Body of pancreas (tissue), 4 donors: ENCODE results near the gene PBOV1. TPM values are rescaled to one million over a fixed set of nuclear protein-coding genes. Genes with fewer than 3 reads are reported as not detected.

Experiments used
- ATAC-seq: fragments of 150-250 bp; one replicate; pipeline ENCODE4 v1.9.1; 2016
- DNase-seq, 4 donors: peaks; one replicate each; pipeline ENCODE4 v3.0.0-alpha.2; 2019
- H3K27ac ChIP-seq, 4 donors: fragments of 200-600 bp; sonication (generic); 1 replicate in 3 of 4; 2 replicates in 1 of 4; pipeline versions ENCODE4 v1.5.1 to v1.6.1; 2016 to 2019; ENCODE audit warnings: mild to moderate bottlenecking in 1 of 4, mixed read lengths in 1 of 4, moderate library complexity in 1 of 4
- H3K27me3 ChIP-seq, 2 donors: fragments of 200-600 bp; sonication (generic); one replicate each; pipeline ENCODE4 v1.6.0; 2016; ENCODE audit warnings: mild to moderate bottlenecking in 1 of 2
- H3K36me3 ChIP-seq, 2 donors: fragments of 200-600 bp; sonication (generic); replicated peaks in 1 of 2; 2 replicates each; pipeline ENCODE4 v1.5.1; 2016; ENCODE audit warnings: low read depth in 2 of 2; ENCODE audit not compliant: insufficient read depth in 1 of 2
- H3K4me1 ChIP-seq: fragments of 200-600 bp; sonication (generic); one replicate; pipeline ENCODE4 v1.6.0; 2016
- H3K4me3 ChIP-seq, 2 donors: fragments of 200-600 bp; sonication (generic); 1 replicate in 1 of 2; 2 replicates in 1 of 2; pipeline ENCODE4 v1.5.1; 2016 to 2019
- H3K9me3 ChIP-seq, 3 donors: fragments of 200-600 bp; sonication (generic); 1 replicate in 2 of 3; 2 replicates in 1 of 3; pipeline ENCODE4 v1.5.1; 2016
- POLR2A ChIP-seq, 3 donors: fragments of 450-650 bp; IDR thresholded peaks; one replicate each; pipeline ENCODE4 v1.6.1; 2016; ENCODE audit warnings: antibody characterized with exemption in 3 of 3, mild to moderate bottlenecking in 2 of 3
- WGBS, 2 donors: methylation state at CpG; one replicate each; pipeline ENCODE4 v1.1.5; 2017; 5-methylcytosine and 5-hydroxymethylcytosine counted together
- intact Hi-C: fragments of 100-400 bp; cut with DNase I; formaldehyde crosslinking; loops from one replicate; pipeline ENCODE4 v1.15.1; 2023
- total RNA-seq, 2 donors: library from RNA; depleted of rRNA; stranded (reverse); fragments of >200 nt; gene quantifications; one replicate each; pipeline ENCODE4 v1.1.0, GENCODE V29; 2016
- TF ChIP-seq, protein P1 (sequence below), 7 experiments: fragments of 450-650 bp in 4 of 7; fragments of 200-600 bp in 3 of 7; sonication (generic) in 3 of 7; IDR thresholded peaks; one replicate each; pipeline ENCODE4 v1.5.1; 2016 to 2019; ENCODE audit warnings: antibody characterized with exemption in 7 of 7

The PBOV1 gene
- total RNA-seq, 2 donors from 2014 or later: not detected

DNA sequence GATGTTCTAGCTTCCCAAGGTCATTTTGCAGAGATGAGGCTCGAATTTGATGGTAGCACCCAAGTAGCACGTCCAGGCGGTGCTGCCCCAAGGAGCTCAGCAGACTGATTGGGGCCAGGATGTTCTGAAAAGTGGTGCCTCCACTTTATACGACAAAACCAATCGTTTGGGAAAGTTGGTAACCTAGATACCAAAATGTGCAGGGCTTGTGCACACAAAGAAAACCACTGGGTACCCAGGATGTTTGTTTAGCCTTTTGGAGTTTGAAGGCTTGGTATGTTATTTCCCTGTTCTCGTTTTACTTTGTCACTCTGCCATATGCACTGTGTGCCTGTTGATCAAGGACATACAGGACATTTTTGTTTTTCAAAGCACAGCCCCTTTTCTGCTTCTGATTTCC lies 40.7 kb upstream of the PBOV1 start:
- Histone ChIP-seq H3K27ac (no peak overlapping the region), H3K36me3 (peaks cover 0 to 3% of the 10 kb centered on the region in 2 donors), H3K9me3 (no peaks in the 10 kb centered on the region), H3K4me3 (no peak overlapping the region), H3K27me3 (no peaks in the 10 kb centered on the region), H3K4me1 (peaks cover 6% of the 10 kb centered on the region)
- 58 to 69% methylated on average over 6 of the region's 6 CpGs for WGBS, 2 donors
- TF ChIP-seq, protein P1, sequence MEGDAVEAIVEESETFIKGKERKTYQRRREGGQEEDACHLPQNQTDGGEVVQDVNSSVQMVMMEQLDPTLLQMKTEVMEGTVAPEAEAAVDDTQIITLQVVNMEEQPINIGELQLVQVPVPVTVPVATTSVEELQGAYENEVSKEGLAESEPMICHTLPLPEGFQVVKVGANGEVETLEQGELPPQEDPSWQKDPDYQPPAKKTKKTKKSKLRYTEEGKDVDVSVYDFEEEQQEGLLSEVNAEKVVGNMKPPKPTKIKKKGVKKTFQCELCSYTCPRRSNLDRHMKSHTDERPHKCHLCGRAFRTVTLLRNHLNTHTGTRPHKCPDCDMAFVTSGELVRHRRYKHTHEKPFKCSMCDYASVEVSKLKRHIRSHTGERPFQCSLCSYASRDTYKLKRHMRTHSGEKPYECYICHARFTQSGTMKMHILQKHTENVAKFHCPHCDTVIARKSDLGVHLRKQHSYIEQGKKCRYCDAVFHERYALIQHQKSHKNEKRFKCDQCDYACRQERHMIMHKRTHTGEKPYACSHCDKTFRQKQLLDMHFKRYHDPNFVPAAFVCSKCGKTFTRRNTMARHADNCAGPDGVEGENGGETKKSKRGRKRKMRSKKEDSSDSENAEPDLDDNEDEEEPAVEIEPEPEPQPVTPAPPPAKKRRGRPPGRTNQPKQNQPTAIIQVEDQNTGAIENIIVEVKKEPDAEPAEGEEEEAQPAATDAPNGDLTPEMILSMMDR (IDR thresholded peaks at IDR 0.05): no peak
- TF ChIP-seq POLR2A (IDR thresholded peaks at IDR 0.05): no peak
- DNase-seq (peak in 1 of 4 donors; percentile 13), ATAC-seq (peak; percentile 47)
- intact Hi-C loops: no loop called here

DNA sequence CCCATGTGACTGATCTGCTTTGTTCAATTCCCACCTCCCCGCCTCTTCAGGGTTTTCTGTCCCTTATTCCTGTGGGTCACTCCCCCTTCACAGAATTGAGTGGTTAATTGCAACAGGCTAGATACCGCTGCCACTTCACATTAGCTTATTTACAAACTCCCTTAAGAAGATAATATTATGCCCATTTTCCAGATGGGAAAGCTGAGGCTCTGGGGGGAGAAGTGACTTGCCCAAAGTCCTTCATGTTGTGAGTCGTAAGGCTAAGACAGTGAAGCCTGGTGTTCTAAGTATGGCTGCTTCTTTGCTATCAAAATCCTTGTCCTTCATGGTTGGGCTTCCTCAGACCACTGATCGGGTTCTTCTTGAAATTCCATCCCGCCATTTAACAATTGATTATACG lies 39.9 kb upstream of the PBOV1 start:
- H3K4me3 ChIP-seq: no peak overlapping the region
- no peak overlapping the region for H3K27ac ChIP-seq
- WGBS, 2 donors: 91 to 96% methylated on average over 6 of the region's 6 CpGs
- no peak for DNase-seq
- intact Hi-C loops: no loop called here
- H3K27me3 ChIP-seq: no peaks in the 10 kb centered on the region
- peaks cover 0 to 3% of the 10 kb centered on the region in 2 donors for H3K36me3 ChIP-seq
- no peak for TF ChIP-seq POLR2A (IDR thresholded peaks at IDR 0.05)
- TF ChIP-seq, protein P1 (IDR thresholded peaks at IDR 0.05): no peak
- H3K9me3 ChIP-seq: no peaks in the 10 kb centered on the region
- ATAC-seq: no peak
- peaks cover 6% of the 10 kb centered on the region for H3K4me1 ChIP-seq

DNA sequence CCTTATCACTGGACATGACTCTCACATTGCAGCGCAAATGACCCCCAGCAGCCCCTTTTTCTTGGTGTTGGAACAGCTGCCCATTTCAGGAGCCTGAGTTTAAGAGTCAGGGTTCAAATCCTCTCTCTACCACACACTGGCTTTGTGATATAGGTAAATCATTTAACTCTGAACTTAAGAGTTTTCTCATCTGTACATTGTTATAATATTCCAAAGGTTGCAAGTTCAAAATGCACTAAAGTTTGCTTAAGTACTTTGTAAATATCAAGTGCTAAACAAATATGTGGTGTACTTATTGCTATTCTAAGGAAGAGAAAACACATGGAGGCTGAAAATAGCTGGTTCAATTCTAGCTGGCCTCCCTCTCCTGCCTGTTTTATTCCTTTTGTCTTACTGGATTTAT lies 39.3 kb upstream of the PBOV1 start:
- intact Hi-C loops: no loop called here
- DNase-seq (no peak), ATAC-seq (no peak)
- Histone ChIP-seq H3K4me1 (peaks cover 6% of the 10 kb centered on the region), H3K4me3 (no peak overlapping the region), H3K27ac (no peak overlapping the region), H3K27me3 (no peaks in the 10 kb centered on the region), H3K9me3 (no peaks in the 10 kb centered on the region), H3K36me3 (peaks cover 0 to 3% of the 10 kb centered on the region in 2 donors)
- WGBS, 2 donors: 45 to 59% methylated on average over 1 of the region's 1 CpG
- TF ChIP-seq POLR2A (IDR thresholded peaks at IDR 0.05): no peak
- TF ChIP-seq, protein P1 (IDR thresholded peaks at IDR 0.05): no peak

DNA sequence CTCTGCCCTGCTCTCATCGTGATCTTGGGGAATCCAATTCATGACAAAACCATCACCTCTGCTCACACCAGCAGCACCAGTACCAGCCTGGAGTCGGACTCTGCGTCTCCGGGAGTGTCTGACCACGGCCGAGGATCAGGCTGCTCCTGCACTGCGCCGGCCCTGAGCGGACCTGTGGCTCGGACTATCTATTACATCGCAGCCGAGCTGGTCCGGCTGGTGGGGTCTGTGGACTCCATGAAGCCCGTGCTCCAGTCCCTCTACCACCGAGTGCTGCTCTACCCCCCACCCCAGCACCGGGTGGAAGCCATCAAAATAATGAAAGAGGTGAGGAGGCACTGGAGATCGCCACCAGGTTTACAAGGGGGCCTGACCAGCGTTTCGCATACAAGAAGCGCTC lies 37.2 kb upstream of the PBOV1 start:
- no peak overlapping the region for H3K27ac ChIP-seq
- H3K9me3 ChIP-seq: no peaks in the 10 kb centered on the region
- no peak overlapping the region for H3K4me3 ChIP-seq
- 91 to 96% methylated on average over 13 to 20 of the region's 20 CpGs for WGBS, 2 donors
- H3K36me3 ChIP-seq: no peaks in the 10 kb centered on the region
- intact Hi-C loops: no loop called here
- no peaks in the 10 kb centered on the region for H3K27me3 ChIP-seq
- ATAC-seq: no peak
- DNase-seq: no peak
- TF ChIP-seq, protein P1 (IDR thresholded peaks at IDR 0.05): no peak
- no peak for TF ChIP-seq POLR2A (IDR thresholded peaks at IDR 0.05)
- H3K4me1 ChIP-seq: peaks cover 17% of the 10 kb centered on the region

DNA sequence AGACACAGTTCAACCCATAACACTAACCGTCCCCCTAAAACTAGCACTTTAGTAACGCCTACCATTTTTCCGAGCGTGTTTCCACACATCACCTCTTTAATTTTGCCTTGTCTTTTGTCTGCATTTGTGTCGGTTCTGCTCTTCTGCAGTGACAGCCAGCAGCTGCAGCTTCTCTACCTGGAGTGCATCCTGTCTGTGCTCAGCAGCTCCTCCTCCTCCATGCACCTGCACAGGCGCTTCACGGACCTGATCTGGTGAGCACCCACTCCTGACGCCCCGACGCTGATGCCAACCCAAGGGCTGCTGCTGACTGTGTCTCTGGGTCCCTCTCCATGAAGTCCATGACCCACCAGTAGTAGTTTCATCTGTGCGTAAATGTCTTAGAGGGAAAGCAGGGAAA lies 35.4 kb upstream of the PBOV1 start:
- DNase-seq (no peak), ATAC-seq (no peak)
- no peaks in the 10 kb centered on the region for H3K36me3 ChIP-seq
- no peak overlapping the region for H3K4me3 ChIP-seq
- intact Hi-C loops: no loop called here
- H3K27me3 ChIP-seq: no peaks in the 10 kb centered on the region
- no peaks in the 10 kb centered on the region for H3K9me3 ChIP-seq
- H3K27ac ChIP-seq: no peak overlapping the region
- TF ChIP-seq POLR2A (IDR thresholded peaks at IDR 0.05): no peak
- TF ChIP-seq, protein P1 (IDR thresholded peaks at IDR 0.05): no peak
- WGBS, 2 donors: 92 to 96% methylated on average over 11 of the region's 11 CpGs
- H3K4me1 ChIP-seq: peaks cover 20% of the 10 kb centered on the region
